ENCODE results near the gene INTS6.

Gene INTS6

DNA sequence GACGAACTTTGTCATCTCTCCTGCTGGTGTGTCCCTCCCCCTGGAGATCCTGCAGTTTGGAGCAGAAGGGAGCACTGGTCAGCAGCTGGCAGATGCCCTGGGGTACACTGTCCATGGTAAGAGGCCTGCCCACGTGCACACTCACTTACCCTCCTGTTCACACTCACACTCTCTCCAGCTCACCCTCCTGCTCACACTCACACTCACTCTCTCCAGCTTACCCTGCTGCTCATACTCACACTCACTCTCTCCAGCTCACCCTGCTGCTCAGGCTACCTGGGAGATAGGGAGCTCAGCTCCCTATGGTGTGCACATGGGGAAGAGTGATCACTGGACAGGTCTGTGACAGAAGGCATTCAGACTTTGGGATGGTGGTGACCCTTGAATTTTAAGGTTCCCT is 111.6 kb downstream of the INTS6 start:
- DNase-seq, result no peak

DNA sequence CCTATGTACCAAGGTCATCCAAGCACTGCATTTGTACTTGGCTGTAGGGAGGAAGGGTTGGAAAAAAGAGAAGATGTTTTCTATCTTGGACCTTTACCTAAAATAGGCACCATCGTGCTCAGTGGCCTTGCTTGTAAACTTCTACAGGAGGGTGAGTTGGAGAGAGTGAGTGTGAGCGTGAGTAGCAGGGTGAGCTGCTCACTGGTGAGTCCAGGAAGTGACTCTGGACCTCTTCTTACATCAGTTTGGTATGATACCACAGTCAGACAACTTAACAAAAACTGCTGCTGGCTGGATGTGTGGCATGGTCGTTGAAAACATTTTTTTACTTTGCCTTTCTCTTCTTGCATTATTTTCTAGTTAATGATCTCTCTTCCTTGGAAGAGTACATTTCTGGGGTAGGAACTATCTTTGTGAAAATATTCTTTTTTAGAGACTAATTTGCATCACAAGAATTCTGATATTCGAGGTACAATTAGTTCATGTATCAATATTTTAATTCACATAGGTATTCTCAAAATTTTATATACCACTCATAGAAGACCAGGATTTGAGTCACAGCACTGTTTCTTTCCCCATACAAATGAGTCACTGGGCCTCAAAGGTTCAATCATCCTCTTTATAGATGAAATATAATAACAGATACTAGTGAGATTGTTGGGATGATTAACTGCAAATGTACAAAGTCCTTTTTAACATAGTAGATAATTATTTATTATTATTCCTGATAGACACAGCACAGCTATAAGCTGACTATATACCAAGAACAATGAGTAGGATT is 112.7 kb downstream of the INTS6 start:
- DNase-seq, result no peak

DNA sequence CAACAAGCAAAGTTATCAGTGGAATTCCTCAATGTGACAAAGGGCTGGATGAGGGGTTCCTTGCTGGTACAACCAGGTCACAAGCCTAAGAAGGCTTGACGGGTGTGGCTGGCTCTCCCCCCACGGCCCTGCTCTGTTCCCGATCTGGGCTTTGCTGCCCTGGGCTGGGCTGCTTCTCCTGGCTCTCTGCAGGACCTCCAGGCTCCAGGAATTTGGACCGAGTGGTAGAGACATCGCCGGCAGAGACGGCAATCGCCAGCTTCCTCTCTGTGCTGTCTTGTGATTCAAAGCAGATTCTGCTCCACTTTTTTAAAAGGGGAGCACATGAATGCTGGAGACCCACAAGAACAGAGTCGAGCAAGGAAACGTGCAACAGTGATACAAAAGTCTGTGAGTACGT is 113.5 kb downstream of the INTS6 start, which contains the start of gene SERPINE3:
Gene SERPINE3, plus strand, starts transcription at position 338 of the 400 bp plus-strand sequence. CDS start 1,401 bp downstream, outside the sequence.
- DNase-seq, result no peak

DNA sequence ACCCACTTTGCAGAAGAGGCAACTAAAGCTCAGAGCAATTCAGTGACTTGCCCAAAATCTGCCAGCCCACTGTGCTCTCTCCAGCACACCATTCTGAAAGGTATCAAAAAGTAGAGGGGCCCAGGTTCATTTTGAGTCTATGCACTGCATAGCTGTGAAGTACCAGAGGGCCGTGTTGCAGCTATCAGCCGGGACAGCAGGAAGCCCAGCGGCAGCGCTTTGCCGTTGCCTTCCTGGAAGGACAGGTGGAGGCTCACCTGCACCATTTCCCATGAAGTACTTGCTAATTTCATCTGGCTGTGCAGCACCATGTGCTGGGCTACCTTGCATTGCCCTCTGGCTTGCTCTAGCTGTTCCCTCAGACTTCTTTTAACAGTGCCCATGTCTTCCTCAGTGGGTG is 116.1 kb downstream of the INTS6 start:
- DNase-seq, result no peak

DNA sequence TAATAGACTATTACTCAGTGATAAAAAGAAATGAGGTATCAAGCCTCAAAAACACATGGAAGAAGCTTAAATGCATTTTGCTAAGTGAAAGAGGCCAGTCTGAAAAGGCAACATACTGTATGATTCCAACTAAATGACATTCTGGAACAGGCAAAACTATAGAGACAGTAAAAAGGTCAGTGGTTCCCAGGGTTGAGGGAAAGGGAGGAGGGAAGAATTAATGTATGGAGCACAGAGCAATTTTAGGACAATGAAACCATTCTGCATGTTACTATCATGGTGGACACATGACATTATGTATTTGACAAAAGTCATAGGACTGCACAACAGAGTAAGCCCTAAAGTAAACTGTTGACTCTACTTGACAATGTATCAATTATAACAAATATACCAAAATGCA is 119.0 kb downstream of the INTS6 start:
- DNase-seq, result no peak

DNA sequence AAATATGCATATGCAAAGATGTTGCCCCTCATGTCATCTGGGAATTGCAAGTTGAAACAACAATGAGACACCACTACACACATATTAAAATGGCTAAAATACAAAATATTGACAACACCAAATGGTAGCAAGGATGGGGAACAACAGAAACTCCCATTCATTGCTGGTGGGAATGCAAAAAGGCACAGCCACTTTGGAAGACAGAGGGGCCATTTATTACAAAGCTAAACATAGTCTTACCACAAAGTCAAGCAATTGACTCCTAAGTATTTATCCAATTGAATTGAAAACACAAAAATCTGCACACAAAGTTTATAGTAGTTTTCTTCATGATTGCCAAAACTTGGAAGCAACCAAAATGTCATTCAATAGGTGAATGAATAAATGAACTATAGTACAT is 119.4 kb downstream of the INTS6 start:
- no peak for DNase-seq

DNA sequence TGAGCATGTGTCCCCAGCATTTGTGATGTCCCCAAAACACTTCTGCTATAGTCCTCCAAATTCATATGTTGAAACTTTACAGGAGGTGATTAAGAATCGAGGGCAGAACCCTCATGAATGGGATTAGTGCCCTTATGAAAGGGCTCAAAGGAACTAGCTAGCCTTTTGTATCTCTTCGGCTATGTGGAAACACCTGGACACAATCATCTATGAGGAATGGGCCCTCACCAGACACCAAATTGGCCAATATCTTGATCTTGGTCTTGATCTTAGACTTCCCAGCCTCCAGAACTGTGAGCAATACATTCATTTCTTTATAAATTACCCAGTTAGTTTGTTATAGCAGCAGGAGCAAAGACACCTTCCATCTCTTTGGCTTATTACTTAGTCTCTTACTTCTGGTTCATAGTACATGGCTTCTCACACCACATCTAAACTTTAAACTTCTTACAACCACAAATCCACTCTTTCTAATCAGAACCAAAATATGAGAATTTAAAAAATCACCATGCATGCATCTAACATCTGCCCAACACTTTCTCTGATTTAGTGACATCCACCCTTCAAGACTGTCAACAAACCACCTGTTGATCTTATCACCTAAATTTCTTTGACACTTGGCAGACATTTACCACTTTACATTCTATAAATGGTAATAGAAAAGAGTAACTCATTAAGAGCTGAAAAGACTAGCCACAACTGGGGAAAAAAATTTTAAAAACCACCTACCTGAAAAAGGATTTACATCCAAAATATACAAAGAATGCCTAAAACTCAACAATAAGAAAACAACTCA is 120.1 kb downstream of the INTS6 start:
- no peak for DNase-seq

DNA sequence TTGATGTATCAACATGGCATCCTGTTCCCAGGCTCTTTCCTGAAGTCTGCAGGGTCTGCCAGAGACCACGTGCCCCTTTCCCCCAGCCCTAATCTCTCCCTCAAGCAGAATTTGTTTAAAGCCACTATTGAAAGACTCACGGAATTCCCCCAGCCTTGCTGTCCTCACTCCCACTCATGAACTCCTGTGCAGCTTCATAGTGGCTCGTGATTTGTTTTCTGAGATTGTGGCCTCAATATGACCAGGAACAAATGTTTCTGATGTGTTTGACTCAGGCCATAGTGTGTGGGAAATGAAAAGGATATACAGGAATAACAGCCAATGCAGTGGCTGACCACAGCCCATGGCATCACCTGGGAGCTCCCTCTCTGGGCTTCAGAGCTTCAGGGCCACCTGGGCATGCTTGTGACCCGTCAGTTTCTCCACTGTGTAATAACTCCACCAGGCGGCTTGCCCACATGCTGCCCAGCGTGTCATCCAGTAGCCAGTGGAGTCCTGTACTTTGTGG is 121.4 kb downstream of the INTS6 start:
- DNase-seq, result no peak

DNA sequence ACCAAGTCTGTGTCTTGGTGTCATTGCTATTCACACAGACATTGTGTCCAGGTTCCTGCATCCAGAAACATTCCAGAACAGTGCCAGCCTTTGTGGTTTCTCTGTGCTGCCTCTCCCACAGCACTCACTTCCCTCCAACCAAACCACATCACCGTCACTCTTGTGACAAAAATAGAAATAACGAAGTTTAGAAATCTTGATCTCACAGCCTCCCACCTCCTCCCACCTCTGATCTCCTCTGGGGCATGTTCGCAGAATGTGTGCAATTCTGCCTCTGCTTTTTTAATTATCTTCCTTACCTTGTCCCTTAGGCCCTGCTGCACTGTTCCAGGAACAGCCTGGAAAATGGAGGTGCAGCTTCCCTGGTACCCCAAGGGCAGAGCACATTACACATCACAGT is 122.0 kb downstream of the INTS6 start:
- no peak for DNase-seq

DNA sequence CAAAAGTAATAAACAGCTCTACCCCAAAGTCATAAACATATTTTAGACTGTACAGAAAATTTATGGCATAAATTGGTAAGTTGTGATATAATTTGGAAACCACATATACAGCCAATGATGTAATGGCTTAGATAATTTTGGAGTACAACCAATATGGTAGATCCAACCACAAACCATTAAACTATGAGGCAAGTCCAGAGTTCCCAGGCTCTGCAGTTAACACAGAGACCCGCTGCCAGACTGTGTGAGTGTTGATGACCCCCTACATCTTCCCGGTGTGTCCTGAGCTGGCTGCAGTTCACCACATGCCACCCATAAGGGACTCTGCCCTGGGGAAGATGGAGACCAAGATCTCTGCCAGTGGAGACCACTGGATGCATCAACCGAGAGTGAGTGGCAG is 123.2 kb downstream of the INTS6 start:
- DNase-seq, result no peak

DNA sequence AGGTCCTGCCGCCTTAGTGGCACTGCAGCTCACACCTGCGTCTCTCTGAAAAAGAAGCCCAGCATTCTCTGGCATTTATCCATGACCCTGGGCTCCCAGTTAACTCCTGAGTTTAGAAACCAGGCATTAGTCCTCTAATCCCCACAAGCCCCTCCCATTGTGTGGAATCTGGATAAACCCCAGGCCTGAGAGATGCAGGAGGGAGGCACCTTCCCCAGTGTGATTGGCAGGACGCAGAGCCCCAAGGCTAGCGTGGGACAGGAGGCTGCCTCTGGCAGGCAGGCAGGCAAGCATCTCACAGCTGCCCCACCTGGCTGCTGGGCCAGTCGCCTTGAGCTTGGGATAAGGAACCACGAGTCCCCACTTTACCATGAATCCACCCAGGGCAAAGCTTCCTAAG is 124.3 kb downstream of the INTS6 start:
- DNase-seq, result no peak

DNA sequence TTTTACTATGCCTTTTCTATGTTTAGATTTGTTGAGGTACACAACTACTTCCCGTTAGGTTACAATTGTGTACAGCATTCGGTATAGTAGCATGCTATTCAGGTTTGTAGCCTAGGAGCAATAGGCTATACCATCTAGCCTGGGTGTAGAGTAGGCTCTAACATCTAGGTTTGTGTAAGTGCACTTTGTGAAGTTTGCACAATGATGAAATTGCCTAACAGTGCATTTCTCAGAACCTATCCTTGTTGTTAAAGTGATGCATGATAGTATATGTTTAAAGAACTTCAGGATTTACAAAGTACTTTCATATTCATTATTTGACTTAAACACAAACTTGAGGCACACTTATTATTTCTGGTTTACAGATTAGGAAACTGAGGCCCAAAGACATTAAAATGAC is 124.9 kb downstream of the INTS6 start:
- no peak for DNase-seq

DNA sequence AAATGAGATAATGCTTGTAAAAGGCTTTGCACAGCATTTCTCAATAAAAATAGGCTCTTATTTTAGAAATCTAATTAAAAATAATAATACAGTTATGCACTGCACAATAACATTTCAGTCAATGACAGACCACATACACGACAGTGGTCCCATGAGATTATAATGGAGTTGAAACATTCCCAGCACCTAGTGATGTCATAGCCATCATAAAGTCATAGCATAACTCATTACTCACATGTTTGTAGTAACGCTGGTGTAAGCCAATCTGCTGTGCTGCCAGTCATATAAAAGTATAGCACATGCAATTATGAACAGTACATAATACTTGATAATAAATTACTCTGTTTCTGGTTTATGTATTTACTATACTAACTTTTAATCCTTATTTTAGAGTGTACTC is 126.1 kb downstream of the INTS6 start:
- DNase-seq, result no peak

DNA sequence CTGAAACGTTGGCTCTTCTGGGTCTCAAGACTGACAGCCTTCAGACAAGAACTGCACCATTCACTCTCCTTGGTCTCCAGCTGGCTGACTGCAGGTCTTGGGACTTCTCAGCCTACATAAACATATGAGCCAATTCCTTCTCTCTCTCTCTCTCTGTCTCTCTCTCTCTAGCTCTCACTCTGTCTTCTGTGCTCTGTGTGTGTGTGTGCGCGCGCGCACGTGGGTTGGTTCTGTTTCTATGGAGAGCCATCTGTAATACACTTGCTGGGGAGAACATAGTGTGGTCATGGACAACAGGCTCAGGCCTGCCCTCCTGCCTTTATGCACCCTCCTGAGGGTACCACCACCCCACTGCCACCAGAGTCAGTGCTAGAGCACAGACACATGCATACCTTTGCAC is 127.0 kb downstream of the INTS6 start:
- DNase-seq, result no peak

DNA sequence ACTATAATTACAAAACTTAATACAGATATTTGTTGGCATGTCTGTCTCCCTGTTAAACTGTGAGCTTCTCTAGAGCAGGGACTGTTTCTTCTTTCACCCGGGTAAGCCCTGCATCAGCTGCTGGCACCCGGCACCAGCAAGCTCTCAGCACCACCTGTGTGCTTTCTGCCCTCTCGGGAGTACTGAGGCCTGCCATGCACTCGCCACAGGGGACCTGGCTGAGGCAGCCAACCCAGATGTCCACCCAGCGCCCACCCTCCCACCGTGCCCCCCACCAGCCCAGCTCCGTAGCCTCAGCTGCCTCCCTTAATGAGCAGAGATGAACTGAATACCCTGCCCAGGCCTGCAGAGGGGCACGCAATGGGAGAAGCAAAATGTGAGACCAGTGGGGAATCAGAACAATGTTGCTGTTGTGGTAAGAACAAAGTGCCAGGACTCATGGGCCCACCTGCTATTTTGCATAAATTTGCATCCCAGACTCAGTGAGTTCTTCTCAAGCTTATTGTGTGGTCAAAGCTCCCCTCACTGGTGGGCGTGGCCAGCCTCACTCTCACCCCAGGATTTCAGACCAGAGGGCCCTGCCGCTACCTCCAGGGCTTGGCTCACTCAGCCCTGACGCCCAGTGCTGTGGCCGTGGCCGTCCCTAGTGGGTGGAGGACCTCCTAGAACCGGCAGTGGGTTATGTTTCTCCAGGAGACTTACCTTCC is 128.0 kb downstream of the INTS6 start:
- no peak for DNase-seq

DNA sequence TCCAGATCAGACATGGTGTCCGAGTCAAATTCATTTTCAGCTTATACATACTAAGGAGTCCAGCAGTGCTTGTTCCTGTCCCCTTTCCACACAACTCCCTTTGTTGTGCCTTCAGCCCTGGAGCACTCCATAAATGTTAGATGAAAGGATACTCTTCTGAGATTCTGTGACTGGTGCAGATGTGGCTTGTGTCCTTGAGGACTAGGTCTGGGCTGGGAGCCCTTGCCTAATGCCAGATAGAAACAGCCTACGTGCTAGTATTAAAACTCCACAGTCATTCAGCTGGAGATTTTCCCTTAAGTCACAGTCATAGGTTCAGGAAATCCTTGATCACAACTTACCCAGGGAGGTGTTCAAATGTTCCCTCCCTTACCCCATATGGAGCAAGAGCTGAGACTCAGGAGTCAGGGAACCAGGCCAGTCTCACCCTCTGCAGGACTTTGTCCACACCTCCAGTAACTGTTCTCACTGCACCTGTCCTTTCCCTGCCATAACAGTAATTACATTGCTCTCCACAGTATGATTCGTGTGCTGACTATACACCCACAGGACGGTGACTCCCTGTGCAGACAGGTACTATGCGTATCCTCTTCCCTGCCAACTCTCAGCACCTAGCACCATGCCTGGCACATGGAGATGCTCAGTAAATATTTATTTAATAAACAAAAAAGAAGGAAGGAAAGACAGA is 128.9 kb downstream of the INTS6 start:
- DNase-seq, result no peak

DNA sequence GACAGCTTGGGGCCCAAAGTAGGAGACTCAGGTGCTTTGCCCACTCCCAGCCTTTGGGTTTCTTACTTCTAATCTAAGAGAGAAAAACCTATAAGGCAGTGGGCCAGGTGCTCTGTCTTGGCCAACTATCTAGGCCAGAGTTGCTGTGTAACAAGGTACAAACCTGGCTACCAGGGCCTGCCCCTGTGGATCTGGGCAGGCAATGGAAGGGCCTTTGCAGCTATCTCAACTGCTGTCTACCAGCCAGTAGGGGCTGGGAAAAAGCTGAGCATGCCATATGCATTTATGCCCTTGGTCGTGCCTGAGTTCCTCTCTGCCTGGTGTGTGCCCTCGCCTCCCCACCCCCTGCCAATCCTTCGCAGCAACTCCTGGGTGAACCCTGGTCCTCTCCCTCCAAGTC is 130.0 kb downstream of the INTS6 start:
- no peak for DNase-seq

DNA sequence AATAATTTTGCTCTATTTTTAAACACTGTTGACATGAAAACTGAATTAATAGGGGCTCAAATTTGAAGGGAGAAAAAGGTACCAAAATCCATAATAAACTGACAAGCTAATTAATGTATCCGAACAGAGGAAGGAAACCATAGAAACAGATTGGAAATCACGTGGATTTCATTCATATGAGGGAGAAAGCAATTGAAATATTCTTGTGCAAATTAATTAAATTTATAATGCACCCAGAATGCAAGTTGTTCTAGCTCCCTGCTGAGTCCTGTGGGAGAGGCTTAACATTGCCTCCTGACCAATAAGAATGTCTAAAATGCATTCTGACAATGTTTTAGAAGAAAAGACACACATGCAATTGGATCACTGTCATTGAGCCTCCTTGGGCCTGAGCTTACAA is 131.0 kb downstream of the INTS6 start:
- DNase-seq, result no peak

DNA sequence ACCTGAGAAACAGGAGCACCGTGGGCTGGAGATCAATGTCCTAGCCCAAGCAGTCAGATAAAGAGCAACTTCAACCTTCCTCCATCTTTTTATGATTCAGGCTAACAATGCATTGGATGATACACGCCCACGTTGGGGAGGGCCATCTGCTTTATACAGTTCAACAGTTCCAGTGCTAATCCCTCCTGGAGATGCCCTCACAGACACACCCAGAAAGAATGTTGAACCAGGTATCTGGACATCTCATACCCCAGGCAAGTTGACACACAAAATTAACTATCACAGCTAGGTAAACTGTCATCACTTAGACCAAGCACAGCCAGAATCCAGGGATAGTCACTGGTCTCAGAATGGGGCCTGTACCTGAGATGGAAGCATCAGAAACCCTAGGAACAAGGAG is 134.0 kb downstream of the INTS6 start:
- DNase-seq, result no peak

DNA sequence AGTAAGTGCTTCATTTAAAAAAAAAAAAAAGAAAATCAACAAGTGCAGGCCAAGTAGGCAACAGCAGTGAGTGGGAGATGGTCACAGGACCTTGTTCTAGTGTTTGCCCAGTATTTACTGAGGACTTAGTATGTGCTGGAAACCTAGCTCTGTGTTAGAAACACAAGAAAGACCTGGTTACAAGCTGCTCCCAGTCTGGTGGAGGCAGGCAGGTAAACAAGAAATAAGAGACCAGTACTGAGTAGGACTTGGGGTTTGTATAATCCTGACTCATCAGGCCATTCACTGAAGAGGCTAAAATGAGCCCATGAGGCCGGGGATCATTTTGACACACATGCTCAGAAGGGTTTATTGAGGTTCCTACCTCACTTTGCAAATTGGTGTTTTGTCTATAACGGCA is 134.8 kb downstream of the INTS6 start:
- no peak for DNase-seq

DNA sequence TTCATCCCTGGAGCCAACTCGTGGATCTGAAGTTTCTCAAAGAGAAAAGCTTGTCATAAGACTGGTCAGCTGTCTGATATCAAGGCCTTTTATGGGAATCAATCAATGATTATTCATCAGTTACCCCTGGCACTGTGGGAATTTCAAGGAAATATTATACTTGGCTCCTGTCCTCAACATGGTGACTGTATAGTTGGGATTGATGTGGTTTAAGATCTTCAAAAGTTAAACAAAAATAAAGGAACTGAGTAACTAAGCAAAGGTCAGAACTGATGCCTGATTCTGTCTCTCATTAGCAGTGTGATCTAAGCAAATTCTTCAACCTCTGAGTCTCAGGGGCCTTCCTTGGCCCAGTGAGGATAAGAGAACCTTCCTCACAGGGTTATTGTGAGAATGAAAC is 135.6 kb downstream of the INTS6 start:
- no peak for DNase-seq

DNA sequence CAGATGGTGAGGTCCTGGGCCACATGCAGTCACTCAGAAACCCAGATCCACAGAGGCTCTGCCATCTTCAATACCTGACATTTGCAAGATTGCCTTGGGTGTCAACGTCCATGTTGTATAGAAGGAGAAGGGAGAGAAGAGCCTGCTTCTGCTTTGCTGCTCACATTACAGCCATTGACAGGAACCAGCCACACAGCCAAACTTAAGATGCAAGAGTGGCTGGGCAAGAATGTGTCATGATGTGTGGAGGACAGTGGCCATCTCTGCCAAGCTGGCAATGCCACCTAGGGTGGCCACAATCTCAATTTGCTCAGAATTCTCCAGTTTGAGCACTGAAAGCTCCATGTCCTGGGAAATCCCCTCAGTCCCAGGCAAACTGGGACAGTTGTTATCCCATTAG is 139.2 kb downstream of the INTS6 start:
- DNase-seq, result no peak

DNA sequence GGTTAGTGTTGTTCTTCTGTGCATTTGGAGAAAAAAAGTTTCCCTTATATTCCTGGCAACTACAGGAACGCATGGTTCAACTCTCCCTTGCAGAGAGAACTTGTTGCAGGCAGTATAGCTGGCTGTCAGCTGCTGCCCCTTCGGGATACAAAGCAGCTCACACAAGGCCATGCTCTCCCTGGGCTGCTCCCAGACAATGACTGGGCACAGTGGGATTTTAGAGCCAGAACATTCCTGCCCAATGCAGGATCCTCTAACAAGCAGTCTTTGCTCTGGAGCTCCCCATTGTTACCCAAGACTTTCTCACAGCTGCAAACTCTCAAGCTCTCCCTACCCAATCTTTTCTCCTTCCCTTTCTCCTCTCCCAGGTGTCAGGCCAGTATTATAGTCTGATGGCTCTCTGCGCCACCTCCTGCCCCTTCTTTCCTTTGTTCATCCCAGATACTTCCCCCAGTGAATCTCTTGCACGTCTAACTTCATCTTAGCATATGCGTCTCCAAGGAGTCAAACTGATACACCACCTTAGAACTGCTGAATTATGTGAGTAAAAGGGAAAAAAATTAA is 140.8 kb downstream of the INTS6 start:
- DNase-seq, result no peak
